Left renal pelvis (tissue), 4 donors: Measurements from ENCODE around the gene CDIPT. TPM values are rescaled to one million over a fixed set of nuclear protein-coding genes. Genes with fewer than 3 reads are reported as not detected.

Experiments used
- DNase-seq, 4 donors: peaks; one replicate each; pipeline ENCODE4 v3.0.0-alpha.2; 2013; ENCODE audit warnings: low read depth in 4 of 4, low spot score in 3 of 4
- polyA plus RNA-seq, 4 donors: library from polyadenylated mRNA; unstranded; fragments of 120-200 nt; gene quantifications; one replicate each; pipeline ENCODE4 v1.2.1, GENCODE V29; 2013; ENCODE audit not compliant: insufficient read length in 4 of 4

CDIPT gene
- polyA plus RNA-seq, 4 donors: 79.6 to 114 (median 96.8) TPM

- no peak for DNase-seq
Measured at GRCh38 chr16:29813644-29814562, 49.1 kb downstream of the CDIPT start.

GRCh38 chr16:29812754-29813643, 50.0 kb downstream of the CDIPT start:
- no peak for DNase-seq

- no peak for DNase-seq
Measured at GRCh38 chr16:29811896-29812665, 50.9 kb downstream of the CDIPT start, which contains the start of gene PRRT2. Gene PRRT2 (plus strand): TSS chr16:29812193. CDS start chr16:29813055, 862 bp downstream.

DNA sequence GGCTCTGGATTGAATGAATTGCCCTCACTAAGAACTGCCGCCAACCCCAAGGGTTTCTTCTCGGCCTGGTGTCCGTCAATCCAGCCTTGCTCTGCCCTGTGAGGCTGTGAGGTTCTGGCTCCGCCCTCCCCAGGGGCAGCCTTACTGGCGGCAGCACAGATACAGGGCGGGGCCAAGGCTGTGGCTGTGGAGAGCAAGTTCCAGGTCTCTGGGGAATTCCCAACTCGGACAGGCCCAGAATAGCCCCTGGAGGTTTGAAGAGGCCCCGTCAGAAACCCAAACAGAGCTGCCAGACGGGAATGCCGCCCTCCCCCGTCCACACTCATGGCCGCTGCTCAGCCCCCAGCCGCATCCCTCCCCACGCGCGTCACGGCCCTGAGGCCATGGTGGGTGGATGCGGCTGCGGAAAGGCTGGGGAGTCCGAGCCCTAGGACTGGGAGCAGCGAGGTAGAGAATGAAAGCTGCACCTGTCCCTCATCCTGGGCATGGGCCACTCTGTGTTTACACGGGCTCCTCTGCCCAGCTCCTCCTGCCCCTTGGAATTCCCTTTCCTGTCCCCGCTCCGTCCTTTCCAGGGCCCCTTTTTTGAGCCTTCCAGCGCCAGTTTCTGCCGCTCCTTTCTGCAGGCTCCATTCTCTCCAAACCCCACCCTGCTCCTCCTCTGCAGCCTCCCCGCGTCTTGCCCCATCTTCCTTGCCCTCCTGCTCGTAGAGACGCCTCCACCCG, 51.7 kb downstream of the CDIPT start:
- DNase-seq: peak; percentile 86 to 89 (median 88)

- no peak for DNase-seq
Measured at GRCh38 chr16:29810699-29811169, 52.3 kb downstream of the CDIPT start.

- DNase-seq: no peak
Measured at GRCh38 chr16:29809850-29810698, 53.0 kb downstream of the CDIPT start.

DNA sequence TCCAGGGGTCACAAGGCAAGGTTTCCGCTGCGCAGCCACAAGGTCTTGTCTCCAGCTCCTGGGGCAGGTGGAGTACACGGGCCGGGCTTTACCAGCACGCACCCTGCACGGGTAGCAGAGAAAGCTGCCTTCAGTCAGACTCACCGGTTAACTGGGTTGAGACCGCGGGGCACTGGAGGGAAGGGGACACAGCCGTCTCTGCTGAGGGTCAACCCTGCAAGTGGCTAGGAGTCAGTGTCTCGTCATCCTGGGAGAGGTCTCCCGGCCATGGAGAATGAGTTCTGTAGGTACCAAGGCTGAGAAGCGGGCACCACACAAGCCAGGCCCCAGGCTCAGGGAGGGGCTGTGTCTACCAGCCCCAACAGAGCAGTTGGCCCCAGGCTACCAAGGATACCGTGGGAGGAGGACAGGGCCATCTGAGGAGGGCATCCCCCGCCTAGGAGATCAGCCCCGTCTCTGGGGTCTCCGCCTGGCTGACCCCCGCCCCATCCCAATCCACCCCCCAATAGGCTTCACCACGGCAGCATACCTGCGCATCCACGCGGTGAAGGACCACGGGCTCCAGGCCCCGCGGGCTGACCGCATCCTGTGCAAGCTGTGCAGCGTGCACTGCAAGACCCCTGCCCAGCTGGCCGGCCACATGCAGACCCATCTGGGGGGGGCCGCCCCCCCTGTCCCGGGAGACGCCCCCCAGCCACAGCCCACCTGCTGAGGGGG, 53.8 kb downstream of the CDIPT start:
- DNase-seq: no peak

Other genes starting within 250 kb of the CDIPT start
- 1 to 10 TPM; 2.0 to 3.4 (median 2.4) TPM for gene SPN, start 200.0 kb downstream of the CDIPT start, polyA plus RNA-seq
- 100 to 1,000 TPM in 3 of 4 donors, 10 to 100 TPM in 1; 89.1 to 190 (median 133) TPM for gene QPRT, start 184.0 kb downstream of the CDIPT start, polyA plus RNA-seq
- gene C16orf54, start 117.2 kb downstream of the CDIPT start, polyA plus RNA-seq: under 1 TPM; 0.16 to 0.42 (median 0.26) TPM
- under 1 TPM in 1 of 4 donors, not detected in 3; 0.05 TPM for gene ZG16, start 85.0 kb downstream of the CDIPT start, polyA plus RNA-seq
- gene KIF22, start 72.5 kb downstream of the CDIPT start, polyA plus RNA-seq: 10 to 100 TPM; 49.6 to 76.4 (median 67.0) TPM
- gene MAZ, start 56.7 kb downstream of the CDIPT start, polyA plus RNA-seq: 100 to 1,000 TPM; 267 to 339 (median 293) TPM
- gene PRRT2, start 51.0 kb downstream of the CDIPT start, polyA plus RNA-seq: 10 to 100 TPM; 12.5 to 29.4 (median 20.6) TPM
- 10 to 100 TPM; 30.7 to 47.7 (median 37.8) TPM for gene PAGR1, start 47.1 kb downstream of the CDIPT start, polyA plus RNA-seq
- 10 to 100 TPM; 18.5 to 22.5 (median 18.9) TPM for gene MVP, start 42.8 kb downstream of the CDIPT start, polyA plus RNA-seq
- gene SEZ6L2, start 36.3 kb upstream of the CDIPT start, polyA plus RNA-seq: 10 to 100 TPM in 3 of 4 donors, 1 to 10 TPM in 1; 9.5 to 11.8 (median 10.9) TPM
- gene ASPHD1, start 37.3 kb upstream of the CDIPT start, polyA plus RNA-seq: 1 to 10 TPM in 1 of 4 donors, under 1 TPM in 3; 0.34 to 1.0 (median 0.73) TPM
- 10 to 100 TPM; 10.6 to 30.3 (median 14.7) TPM for gene KCTD13, start 63.0 kb upstream of the CDIPT start, polyA plus RNA-seq
- 100 to 1,000 TPM in 3 of 4 donors, 10 to 100 TPM in 1; 72.3 to 126 (median 103) TPM for gene TMEM219, start 98.9 kb upstream of the CDIPT start, polyA plus RNA-seq
- 10 to 100 TPM; 33.2 to 59.3 (median 39.4) TPM for gene TAOK2, start 110.6 kb upstream of the CDIPT start, polyA plus RNA-seq
- gene HIRIP3, start 132.4 kb upstream of the CDIPT start, polyA plus RNA-seq: 10 to 100 TPM; 12.3 to 21.6 (median 15.9) TPM
- 10 to 100 TPM; 37.1 to 65.6 (median 41.8) TPM for gene INO80E, start 133.0 kb upstream of the CDIPT start, polyA plus RNA-seq
- gene DOC2A, start 147.8 kb upstream of the CDIPT start, polyA plus RNA-seq: 1 to 10 TPM; 1.7 to 3.2 (median 2.6) TPM
- not detected for gene C16orf92, start 160.0 kb upstream of the CDIPT start, polyA plus RNA-seq
- 1 to 10 TPM in 2 of 4 donors, under 1 TPM in 2; 0.73 to 1.5 (median 1.0) TPM for gene TLCD3B, start 168.0 kb upstream of the CDIPT start, polyA plus RNA-seq
- 100 to 1,000 TPM; 238 to 605 (median 502) TPM for gene ALDOA, start 202.5 kb upstream of the CDIPT start, polyA plus RNA-seq
- 100 to 1,000 TPM in 1 of 4 donors, 10 to 100 TPM in 3; 63.3 to 107 (median 83.5) TPM for gene PPP4C, start 212.8 kb upstream of the CDIPT start, polyA plus RNA-seq
- gene TBX6, start 228.7 kb upstream of the CDIPT start, polyA plus RNA-seq: 1 to 10 TPM in 3 of 4 donors, under 1 TPM in 1; 0.50 to 2.0 (median 1.1) TPM
- gene YPEL3, start 233.0 kb upstream of the CDIPT start, polyA plus RNA-seq: 10 to 100 TPM; 51.7 to 78.4 (median 59.6) TPM